Measurements from ENCODE around the gene GP9. TPM values are rescaled to one million over a fixed set of nuclear protein-coding genes. Genes with fewer than 3 reads are reported as not detected.
"Not testable (repeated sequence)": the region's sequence is repeated elsewhere in the genome, so short reads cannot be mapped to it uniquely, and the experiment has no call there.

Gene GP9
- total RNA-seq, 4 donors from 2014 or later: not detected

- no peak for DNase-seq (ENCODE audit: low spot score in 2 of 2)
- TF ChIP-seq POLR2AphosphoS5 (IDR thresholded peaks at IDR 0.05): no peak
- TF ChIP-seq POLR2A (IDR thresholded peaks at IDR 0.05): no peak
- no peak for TF ChIP-seq EP300 (IDR thresholded peaks at IDR 0.05)
- TF ChIP-seq CTCF (IDR thresholded peaks at IDR 0.05): no peak
- Histone ChIP-seq H3K27me3 (no peaks in the 10 kb centered on the region), H3K36me3 (peaks cover 20% of the 10 kb centered on the region), H3K4me3 (no peak overlapping the region), H3K9me3 (no peaks in the 10 kb centered on the region), H3K27ac (no peak overlapping the region), H3K4me1 (no peaks in the 10 kb centered on the region)
- 80% methylated on average over 11 of the region's 19 CpGs for WGBS
Measured at GRCh38 chr3:129106866-129107565, 46.4 kb downstream of the GP9 start.

- 92% methylated on average over 8 of the region's 8 CpGs for WGBS
- H3K27me3 ChIP-seq: no peaks in the 10 kb centered on the region
- no peaks in the 10 kb centered on the region for H3K4me1 ChIP-seq
- H3K27ac ChIP-seq: no peak overlapping the region
- TF ChIP-seq POLR2AphosphoS5 (IDR thresholded peaks at IDR 0.05): no peak
- no peak for TF ChIP-seq POLR2A (IDR thresholded peaks at IDR 0.05)
- no peak for TF ChIP-seq CTCF (IDR thresholded peaks at IDR 0.05)
- no peak for TF ChIP-seq EP300 (IDR thresholded peaks at IDR 0.05)
- H3K9me3 ChIP-seq: no peaks in the 10 kb centered on the region
- no peak overlapping the region for H3K4me3 ChIP-seq
- DNase-seq (ENCODE audit: low spot score in 2 of 2): no peak
- peaks cover 20% of the 10 kb centered on the region for H3K36me3 ChIP-seq
Measured at GRCh38 chr3:129107793-129108192, 47.2 kb downstream of the GP9 start.

- H3K4me3 ChIP-seq; H3K4me1 ChIP-seq; H3K9me3 ChIP-seq; DNase-seq (ENCODE audit: low spot score in 2 of 2); H3K27ac ChIP-seq; H3K27me3 ChIP-seq: not testable (repeated sequence)
- WGBS: 95% methylated on average over 10 of the region's 10 CpGs
- peaks cover 20% of the 10 kb centered on the region for H3K36me3 ChIP-seq
Measured at GRCh38 chr3:129111076-129111780, 50.6 kb downstream of the GP9 start.

Other genes with a start within 250 kb of the GP9 start
- gene ACAD9, start 181.2 kb upstream of the GP9 start, total RNA-seq: 100 to 1,000 TPM; 118 to 164 (median 138) TPM
- 1 to 10 TPM in 2 of 4 donors, under 1 TPM in 2; 0.11 to 1.7 (median 0.87) TPM for gene CFAP92, start 66.7 kb upstream of the GP9 start, total RNA-seq
- gene EFCC1, start 59.5 kb upstream of the GP9 start, total RNA-seq: 1 to 10 TPM in 2 of 4 donors, under 1 TPM in 2; 0.76 to 2.5 (median 1.1) TPM
- 10 to 100 TPM in 1 of 4 donors, 1 to 10 TPM in 3; 7.3 to 20.4 (median 8.3) TPM for gene RAB43, start 61.0 kb downstream of the GP9 start, total RNA-seq
- 10 to 100 TPM in 3 of 4 donors, 1 to 10 TPM in 1; 6.3 to 18.2 (median 16.3) TPM for gene ISY1, start 100.3 kb downstream of the GP9 start, total RNA-seq
- 100 to 1,000 TPM; 361 to 504 (median 408) TPM for gene CNBP, start 123.1 kb downstream of the GP9 start, total RNA-seq
- 10 to 100 TPM; 77.1 to 95.3 (median 88.6) TPM for gene COPG1, start 188.8 kb downstream of the GP9 start, total RNA-seq
- gene HMCES, start 218.1 kb downstream of the GP9 start, total RNA-seq: 10 to 100 TPM; 25.1 to 34.5 (median 32.7) TPM

Data from suprapubic skin (tissue), 4 donors.